Right hindlimb (tissue), 1 donor: ENCODE results near the gene DOCK1.

Experiments
- DNase-seq: peaks from one replicate; pipeline ENCODE4 v3.0.0-alpha.2; 2018

The DOCK1 gene

DNA sequence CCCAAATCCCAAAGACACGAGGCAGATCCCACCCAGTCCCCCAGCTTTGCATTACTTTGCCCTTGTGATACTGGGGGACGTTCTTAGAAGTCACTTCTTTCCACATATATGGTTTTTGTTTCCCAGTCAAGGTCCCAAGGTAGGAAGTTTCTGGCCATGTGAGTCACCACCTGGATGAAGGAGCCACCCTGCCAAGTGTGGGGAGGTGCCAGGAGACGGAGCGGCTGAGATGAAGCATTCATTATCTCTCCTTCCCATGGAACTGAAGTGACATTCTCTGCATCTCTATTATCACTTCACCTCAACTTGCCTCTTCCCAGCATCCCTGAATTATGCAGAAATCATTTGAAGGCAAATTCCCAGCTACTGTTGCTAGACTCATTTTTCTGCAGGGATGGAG is 427.4 kb downstream of the DOCK1 start:
- DNase-seq: no peak

DNA sequence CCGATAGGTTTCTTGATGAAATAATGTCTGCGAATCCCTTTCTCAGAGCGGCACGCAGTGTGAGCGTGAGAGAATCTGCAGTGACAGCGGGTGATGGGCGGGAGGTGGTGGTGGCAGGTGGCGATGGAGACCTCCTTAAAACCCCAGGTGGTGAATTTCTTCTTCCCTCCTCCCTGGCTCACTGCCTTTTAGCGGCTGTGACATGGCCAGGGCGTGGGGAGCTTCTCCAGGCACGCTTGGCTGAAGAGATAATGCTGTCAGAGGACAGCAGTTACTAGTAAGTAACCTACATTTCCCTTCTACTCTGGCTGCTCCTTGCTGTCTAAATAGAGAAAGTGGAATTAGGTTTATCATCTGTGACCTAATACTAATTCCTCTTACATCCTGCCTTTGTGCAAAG is 432.6 kb downstream of the DOCK1 start:
- no peak for DNase-seq

DNA sequence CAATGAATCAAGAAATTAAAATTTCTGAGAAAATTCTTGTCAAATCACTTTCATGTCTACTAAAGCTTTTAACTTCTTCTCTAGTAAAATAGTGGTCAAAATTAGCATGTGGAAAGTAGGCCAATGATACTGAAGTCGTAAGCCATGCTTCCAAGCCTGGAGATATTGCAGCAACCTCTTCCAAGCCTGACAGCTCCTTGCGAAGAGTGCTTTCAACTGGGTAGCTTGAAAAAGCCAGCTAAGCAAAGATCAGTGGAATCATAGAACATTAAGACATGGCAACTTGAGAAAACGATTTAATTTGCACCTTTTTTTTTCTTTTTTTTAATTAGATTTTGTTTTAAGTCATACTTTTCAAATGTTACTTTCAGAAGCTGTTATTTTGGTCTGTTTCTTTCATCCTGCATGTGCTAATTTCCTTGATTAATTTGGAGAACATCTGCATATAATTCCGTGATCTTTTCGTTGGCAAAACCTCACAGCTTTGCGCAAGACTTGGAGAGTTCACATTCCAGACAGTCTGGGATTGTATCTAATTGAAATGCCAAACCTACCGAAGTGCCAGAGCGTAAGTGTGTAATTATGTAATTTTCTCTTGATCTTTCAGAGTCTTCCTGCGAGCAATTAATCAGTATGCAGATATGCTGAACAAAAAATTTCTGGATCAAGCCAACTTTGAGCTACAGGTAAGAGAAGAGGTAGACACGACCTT is 433.3 kb downstream of the DOCK1 start:
- DNase-seq: no peak

DNA sequence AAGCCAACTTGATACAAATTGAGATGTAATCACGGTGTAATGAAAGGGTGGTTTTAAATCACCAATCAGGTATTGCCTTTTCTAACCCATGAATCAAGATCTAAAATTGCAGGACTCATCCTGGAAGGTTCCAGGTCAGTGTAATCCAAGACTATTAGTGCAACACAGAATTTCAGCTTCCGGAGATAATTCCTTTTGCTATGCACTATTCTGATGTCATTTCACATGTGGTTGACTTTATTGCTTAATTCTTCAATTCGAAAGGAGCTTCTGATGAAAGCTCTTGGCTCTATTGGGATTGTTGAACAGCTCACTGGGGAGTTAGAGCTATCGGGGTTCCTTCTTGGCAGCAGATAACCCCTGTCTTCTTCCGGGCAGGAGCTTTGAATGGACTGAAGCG is 438.6 kb downstream of the DOCK1 start:
- DNase-seq: no peak

DNA sequence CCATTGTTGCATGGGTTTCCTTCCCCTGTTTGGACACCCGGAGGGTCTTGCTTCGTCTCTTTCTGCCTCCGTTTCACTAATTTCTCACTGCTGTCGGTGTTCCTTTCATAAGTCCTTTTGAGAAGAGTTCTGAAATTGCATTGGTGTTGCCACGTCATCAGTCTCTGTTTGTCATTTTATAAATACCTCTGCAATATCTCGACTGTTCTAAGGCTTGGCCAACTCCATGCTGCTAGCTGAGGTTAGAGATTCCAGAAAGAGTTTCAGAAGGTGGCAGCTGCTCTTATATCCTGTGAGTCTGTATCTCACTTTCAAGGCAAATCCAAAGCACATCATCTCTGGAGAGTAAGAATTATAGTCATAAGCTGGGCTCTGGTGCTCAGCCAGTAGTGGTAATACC is 439.1 kb downstream of the DOCK1 start:
- no peak for DNase-seq

DNA sequence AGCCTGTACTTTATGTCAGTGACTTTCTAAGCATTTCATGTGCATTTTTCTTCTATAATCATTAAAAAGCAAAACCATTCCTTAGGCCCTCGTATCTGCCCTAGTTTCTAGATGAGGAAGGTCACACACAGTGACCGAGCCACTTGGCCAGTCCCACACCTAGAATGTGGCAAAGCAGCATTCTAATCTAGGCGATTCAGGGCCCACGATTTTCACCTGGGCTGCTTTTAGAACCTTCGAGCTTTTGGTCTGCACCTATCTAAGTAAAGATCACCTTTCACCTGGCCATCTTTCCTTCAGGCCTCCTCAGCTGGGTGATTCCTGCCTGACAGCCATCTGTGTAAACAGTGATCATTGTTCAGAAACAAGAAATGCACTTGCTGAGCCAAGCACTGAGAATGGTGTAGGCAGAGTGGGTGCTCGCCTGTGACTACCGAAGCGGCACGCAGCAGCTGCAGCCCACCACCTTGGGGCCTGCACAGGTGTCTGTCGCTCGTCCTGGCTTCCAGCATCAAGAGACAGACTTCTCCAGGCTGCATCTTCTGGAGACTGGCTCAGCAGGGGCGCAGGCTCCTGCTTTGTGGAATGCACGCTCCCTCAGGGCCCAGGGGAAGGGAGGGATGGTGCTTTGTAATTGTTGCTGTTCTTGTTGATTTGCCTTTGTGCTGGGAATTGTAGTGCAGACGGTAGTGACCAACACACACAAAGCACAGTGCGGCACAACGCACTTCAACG is 440.2 kb downstream of the DOCK1 start:
- DNase-seq: no peak

DNA sequence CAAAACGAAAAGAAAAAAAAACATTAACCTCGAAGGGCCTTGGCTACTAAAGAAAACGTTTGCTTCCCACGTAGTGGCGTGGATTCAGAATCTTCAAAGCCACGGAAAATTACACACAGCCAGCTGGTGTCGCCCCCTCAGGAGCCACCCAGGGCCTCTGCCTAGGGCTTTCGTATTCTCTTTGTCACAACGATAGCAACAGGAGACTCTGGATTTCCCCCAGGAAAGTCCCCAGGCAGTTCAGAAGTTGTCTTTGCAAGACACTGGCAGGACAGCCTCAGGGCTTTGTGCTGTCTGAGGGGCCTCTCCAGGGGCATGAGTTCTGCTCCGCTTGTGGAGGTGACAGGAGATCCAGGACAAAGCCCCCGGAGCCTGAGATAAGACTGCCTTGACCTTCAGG is 441.4 kb downstream of the DOCK1 start:
- no peak for DNase-seq

DNA sequence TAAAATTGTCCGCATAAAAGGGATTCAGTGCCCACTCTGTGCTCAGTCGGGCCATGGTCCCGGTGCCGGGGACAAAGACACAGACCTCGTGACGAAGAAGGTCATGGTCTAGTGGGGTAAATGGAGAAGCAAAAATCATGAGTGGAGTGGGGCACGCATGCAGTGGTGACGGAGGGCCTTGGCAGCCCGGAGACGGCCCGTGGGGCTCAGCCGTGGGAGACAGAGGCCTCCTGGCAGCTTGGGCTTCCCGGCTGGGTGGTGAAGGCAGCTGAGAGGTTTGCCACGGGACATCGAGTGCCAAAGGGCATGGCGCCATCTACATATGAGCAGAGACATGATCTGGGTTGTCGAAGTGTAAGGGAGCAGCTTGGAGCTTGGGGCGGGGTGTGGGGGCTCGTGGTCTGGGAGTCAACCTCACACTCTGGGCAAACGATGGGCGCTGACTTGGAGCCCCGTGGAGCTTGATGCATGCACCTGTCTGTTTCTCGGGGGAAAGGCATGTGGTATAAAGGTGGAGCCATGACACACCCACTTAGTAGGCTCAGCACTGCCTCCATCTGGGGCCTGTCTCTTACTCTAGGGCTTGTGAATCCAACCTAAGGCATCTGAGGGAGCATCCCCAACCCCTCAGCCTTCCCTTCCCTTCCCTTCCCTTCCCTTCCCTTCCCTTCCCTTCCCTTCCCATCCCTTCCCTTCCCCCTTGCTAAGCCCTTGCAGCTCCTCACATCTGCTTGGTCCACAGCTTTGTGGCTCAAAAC is 442.2 kb downstream of the DOCK1 start:
- DNase-seq: no peak

DNA sequence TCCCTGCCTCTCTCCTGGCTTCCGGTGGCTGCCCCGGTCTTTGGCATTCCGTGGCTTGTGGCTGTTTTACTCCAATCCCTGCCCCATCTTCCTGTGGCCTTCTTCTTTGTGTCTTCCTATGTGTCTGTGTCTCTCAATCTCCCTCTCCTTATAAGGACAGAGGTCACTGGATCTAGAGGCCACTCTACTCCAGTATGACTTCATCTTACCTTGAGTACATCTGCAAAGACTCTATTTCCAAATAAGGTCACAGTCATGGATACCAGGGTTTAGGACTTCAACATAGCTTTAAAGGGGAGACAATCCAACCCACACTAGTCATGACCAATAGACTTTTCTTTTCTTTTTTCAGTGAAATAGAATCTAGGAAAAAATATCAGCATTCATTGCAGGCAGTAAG is 444.5 kb downstream of the DOCK1 start:
- DNase-seq: no peak

DNA sequence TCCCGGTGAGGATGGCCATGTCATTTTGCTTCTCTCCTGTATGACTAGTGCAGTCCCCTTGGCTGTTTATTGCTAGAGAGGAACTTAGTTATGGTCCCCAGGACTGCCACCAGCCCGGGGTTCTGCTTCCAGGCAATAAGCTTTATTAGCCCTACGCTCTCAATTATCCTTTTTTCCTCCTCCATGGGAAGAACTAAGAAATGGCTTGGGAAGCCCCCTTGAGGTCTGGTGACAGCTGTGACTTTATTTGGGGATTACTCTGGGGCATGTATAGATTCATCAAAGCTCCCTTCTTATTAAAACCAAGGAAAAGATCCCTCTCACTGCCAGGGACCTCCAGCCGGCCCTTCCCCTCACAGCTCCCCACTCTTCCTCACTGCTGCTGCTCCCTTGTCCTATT is 446.3 kb downstream of the DOCK1 start:
- DNase-seq: no peak

DNA sequence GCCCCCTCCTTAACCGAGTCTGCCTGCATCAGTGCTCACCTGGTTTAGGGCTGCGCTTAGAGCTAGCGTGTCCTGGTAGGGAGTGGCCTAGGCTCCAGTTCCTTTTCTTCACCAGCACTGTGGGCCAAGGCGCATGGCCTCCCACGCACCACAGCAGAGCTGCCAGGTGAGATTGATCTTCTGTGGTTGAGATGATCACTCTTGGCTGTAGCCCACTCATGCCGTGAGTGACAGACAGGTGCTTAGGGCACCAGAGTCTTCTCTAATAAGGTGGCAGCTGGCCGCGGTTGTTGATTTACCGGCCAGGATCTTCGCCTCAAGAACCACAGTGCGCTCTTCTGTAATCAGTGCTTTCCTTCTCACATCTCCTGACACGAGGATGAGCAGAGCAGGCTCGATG is 448.3 kb downstream of the DOCK1 start:
- DNase-seq: no peak

DNA sequence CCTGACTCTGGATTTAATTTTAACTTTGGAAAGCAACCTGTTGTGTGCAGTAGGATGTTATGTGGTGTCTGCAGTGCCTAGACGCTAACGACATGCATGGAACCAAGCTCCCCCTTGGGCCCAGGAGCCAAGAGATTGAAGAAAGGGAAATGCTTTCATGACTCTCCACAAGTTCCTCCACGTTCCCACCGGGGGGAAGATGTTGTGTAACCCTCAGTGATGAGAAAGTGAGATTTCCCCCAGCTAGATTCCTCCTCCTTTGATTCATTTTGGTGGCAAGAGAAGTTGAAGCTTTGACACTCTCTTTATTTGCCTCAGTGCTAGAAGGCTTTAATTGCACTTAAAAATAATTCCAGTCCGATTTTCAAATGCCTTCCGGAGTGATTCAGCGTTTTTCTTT is 449.0 kb downstream of the DOCK1 start:
- DNase-seq: no peak

DNA sequence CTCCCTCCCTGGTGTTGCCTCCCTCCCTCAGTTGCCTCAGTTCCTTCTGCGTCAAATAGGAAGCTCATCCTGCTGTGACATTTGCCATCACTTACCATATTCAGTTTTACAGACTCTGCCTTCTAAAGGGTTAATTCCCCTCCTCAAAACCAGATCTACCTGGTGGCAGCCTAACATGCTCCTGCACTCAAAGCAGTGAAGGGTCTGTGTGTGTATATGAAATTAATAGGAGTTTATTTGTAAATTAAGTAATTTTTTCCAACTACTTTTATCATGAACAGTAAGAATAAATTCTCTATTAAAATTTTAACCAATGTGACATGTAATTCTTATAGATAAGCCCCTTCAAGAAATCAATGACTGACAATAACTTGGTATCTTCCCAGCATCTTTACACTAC is 449.8 kb downstream of the DOCK1 start:
- DNase-seq: no peak

DNA sequence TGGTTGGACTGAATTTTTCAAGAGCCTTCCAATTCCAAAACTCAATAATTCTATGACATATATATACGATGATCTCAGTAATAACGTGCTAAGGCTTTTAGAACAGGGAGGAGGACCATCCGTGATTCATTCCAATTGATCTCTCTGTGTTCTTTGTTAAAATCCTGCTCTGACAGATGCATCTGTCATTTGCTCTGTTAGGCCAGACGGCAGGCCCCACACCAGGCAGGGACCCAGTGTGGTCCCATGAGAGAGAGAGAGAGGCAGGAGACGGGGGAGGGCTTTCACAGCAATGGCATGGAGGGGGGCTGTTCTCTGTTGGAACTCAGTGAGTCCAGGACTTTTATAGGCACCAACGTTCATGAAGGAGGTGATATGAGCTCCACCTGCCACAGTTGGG is 451.1 kb downstream of the DOCK1 start:
- no peak for DNase-seq

DNA sequence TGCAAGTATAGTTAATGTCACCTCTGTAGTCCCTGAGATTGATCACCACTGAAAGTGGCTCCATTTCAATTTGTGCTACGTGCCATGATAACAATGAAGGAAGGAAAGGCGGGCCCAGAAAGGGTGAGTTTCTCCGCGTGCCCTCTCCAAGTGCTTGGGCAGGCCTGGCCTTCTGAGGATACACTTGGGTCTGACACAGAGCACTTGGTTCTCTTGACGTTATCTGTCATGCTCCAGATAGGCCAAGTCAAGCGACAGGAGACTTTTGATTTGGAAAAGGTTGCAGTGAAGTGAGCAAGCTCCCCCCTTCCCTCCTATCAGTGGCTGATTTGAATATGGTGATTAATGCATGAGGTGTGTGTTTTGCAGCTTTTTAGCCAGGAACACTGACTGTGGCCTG is 452.0 kb downstream of the DOCK1 start:
- DNase-seq: no peak

DNA sequence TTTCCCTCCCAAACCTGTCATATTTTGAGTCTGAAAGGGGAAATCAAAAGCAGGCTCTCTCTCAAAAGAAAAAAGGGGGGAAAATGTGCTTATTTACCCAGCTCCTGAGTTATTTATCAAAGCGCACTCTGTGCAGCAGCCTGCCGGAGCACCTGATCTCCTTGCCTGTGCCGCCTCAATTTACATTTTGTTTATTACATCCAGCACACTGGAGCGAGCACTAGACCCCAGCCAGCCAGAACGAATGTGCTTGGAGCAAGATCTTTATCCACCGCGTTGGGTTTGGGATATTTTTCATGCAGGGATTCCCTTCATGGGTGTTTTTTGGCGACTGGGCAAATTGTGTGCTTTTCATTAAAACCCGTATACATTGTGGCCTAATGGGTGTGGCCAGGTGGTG is 453.1 kb downstream of the DOCK1 start:
- no peak for DNase-seq

DNA sequence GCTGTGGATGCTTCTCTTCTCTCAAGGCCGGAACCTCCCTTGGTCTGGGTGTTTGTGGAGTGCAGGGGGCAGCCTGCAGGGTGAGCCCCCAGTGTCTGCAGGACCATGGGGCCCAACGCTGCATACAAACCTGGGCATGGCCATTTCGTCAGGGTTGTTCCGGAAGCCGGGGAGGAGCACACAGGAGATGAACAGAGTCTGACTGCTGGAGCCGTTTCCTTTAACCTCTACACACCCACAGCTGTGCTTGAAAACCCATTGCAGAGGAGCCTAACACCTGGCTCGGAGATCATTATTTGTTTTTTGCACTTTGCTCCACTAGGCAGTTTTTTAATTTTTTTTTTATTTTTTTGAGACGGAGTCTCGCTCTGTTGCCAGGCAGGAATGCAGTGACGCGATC is 458.8 kb downstream of the DOCK1 start:
- DNase-seq: no peak

DNA sequence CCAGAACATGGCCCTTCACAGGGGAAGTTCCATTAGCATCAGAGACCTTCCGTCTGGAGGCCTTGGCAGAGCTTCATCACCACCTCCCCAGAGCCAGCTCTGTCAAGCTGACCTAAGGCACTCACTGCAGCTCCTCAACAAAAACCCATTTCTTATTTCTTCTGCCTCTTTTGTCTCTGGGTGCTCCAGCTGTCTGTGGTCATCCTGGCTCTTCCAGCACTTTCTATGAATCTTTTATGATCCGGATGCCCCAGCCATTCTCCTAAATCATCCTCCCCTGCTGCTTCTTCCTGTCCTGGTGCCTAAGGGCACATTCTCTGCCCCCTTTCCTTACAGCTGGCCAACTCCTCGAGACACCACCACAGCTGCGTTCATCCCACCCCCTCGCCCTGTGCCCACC is 462.9 kb downstream of the DOCK1 start:
- no peak for DNase-seq

DNA sequence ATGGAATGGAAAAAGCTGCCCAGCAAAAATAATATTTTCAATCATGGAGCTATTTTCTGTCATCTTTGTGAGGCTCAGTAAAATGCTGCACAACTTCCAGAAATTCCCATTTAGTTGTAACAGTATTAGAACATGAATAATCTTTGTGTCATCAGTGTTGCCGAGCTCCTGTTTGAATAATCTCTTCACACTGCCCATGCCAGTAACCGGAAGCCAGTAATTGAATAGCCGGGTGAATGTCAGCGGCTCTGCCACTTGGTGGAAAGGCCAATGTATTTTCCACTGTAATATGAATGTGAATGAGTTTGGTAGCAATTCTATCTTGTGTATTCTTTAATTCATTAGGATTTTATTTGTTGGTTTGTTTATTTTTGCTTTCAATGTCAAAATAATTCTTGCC is 463.7 kb downstream of the DOCK1 start:
- no peak for DNase-seq

DNA sequence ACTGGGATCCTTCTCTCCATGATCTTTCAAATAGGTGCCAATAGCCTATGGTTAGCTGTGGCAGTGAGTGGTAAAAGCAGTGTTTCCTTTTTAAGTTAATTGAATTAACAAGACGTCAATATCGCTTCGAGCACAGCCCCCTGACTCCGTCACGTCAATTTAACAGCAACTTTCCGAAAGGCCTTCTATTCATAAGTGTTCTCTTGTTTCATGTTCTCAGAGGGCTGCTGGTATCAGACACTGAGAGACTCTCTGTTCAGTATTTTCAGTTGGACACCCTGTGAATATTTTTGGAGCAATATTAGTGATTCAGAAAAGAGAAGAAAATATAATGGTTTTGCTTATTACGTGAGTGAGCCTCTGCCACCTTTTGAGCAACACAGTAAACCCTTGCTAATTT is 465.4 kb downstream of the DOCK1 start:
- DNase-seq: no peak

DNA sequence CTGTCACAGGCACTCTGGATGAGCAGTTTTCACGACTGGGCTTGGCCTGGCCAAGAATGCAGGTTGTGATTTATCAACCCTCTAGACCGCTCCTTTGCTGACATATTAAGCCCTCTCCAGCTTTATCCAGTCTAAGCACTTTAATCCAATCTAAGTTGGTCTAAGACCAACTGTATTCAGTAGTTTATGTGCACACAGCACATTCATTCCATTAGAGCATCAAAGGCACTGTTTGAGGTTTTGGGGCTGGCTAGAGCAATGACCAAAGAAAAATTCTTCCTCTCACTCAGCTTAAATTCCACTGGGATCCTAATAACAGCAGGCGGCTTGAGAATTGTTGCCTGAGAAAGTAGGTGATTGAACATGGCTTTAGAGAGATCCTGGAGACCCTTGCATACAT is 467.1 kb downstream of the DOCK1 start:
- DNase-seq: no peak

DNA sequence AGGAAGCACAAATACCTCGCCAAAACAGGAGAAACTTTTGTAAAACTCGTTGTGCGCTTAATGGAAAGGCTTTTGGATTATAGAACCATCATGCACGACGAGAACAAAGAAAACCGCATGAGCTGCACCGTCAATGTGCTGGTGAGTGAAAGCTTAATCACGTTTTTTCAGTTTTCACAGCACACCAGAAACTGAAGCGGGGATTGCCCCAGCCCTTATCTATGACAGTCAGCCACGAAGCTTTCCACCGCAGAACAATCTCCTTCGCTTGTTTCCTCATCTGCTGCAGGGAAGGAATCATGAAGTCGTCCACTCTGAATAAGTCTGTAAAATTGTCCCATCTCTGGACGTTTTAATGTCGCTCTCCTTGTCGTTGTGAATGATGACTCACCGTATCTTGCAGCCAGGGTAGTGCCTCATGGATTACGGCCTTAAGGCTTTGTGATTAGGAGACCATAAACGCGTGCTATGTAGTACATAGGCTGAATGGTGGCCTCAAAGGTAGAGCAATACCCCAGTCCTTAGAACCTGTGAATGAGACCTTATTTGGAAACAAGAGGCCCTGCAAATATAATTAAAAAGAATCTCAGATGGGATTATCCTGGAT is 468.9 kb downstream of the DOCK1 start:
- no peak for DNase-seq

DNA sequence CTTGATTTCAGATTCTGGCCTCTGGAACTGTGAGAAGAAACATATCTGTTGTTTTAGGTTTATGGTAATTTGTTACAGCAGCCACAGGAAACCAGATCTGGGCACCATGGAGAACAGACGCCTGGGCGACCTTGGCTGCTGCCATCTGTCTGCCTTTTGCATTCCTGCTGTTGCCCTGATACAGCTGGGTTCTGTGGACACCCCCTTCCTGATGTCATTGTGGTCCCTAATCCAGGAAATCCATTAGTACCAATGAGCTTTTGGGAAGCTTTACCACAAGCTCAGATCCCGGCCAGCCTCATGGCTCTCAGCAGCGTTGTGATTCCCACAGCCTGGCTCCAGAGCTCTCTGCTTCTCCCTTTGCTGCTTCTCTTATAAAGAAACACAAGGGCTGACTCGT is 469.7 kb downstream of the DOCK1 start:
- DNase-seq: no peak

DNA sequence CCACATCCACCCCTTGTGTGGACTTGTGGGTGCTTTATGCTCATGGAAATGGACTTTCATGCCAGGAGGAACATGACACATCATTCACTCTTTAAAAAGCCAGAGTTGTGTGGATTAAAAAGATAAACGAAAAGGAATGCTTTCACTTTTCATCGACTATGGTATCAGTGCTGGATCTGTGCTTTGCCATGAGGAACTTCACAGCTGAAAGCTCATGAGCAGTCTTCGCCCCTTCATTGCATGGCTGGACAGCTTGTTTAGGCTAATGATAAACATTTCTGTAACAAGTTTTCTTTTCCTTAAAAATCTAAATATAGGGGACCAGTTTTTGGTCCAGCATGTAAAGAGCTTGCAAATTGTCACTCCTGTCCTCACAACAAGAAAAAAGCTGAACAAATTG is 470.2 kb downstream of the DOCK1 start:
- DNase-seq: no peak
